GM12878 (cell line): ENCODE data around the gene NUP210L. TPM values are rescaled to one million over a fixed set of nuclear protein-coding genes. Genes with fewer than 3 reads are reported as not detected.
A peak's percentile ranks its signal among the peaks of the same experiment; 100 is the strongest.

Experiments used
- ATAC-seq: fragments of 200-7000 bp; cut with Tn5 transposase; 3 replicates; pipeline ENCODE4 v1.9.1; 2020; ENCODE audit warnings: mild to moderate bottlenecking, moderate library complexity
- BruUV-seq: library from RNA; stranded (reverse); fragments of 400-500 nt; replicated peaks from 2 replicates; lab custom pipeline; 2021; lab: Mats Ljungman, UMichigan
- CTCF ChIA-PET: fragments of 300-600 bp; sonication (Branson Sonifier 250); formaldehyde crosslinking; extraction: SDS; loops from one replicate; lab custom pipeline; 2021; ENCODE audit warnings: inconsistent platforms; lab: Yijun Ruan, JAX
- POLR2A ChIA-PET: fragments of 350-600 bp; formaldehyde crosslinking; extraction: SDS; loops from one replicate; lab custom pipeline; 2021; ENCODE audit warnings: inconsistent platforms; lab: Charles Lee
- RAD21 ChIA-PET: fragments of 300-600 bp; sonication (Branson Sonifier 250); formaldehyde crosslinking; loops from one replicate; lab custom pipeline; 2023; ENCODE audit warnings: antibody characterized with exemption; ENCODE audit not compliant: unreplicated experiment; lab: Charles Lee
- SMC1A ChIA-PET: fragments of 300-600 bp; sonication (Branson Sonifier 250); formaldehyde crosslinking; loops from one replicate; lab custom pipeline; 2023; ENCODE audit not compliant: unreplicated experiment, uncharacterized antibody; lab: Charles Lee
- DNase-seq: peaks from one replicate; pipeline ENCODE4 v3.0.0-alpha.2; 2011; ENCODE audit warnings: low read depth, low spot score
- FAIRE-seq: peaks from 3 replicates; lab custom pipeline; 2011; peaks lifted over from hg19 to GRCh38; lab: Jason Lieb, UNC
- H2AFZ ChIP-seq: 2 replicates; pipeline ENCODE4 v1.6.0; 2011; ENCODE audit warnings: low read depth, low read length, control low read depth; ENCODE audit not compliant: control insufficient read depth
- H3K27ac ChIP-seq: 2 replicates; pipeline ENCODE4 v1.5.1; 2011; ENCODE audit warnings: control low read depth; ENCODE audit not compliant: control insufficient read depth, insufficient read depth
- H3K27me3 ChIP-seq, 2 experiments: replicated peaks in 1 of 2; 2 replicates each; pipeline versions ENCODE4 v1.6.0 to v1.6.1; 2011; ENCODE audit warnings: low read length in 1 of 2; ENCODE audit not compliant: control insufficient read depth in 2 of 2, insufficient read depth in 2 of 2
- H3K36me3 ChIP-seq, 2 experiments: 2 replicates each; pipeline ENCODE4 v1.5.1; 2011; ENCODE audit warnings: low read length in 1 of 2; ENCODE audit not compliant: control insufficient read depth in 2 of 2, insufficient read depth in 2 of 2
- H3K4me1 ChIP-seq: 2 replicates; pipeline ENCODE4 v1.6.1; 2011; ENCODE audit warnings: mild to moderate bottlenecking, low read length, moderate library complexity, mixed read lengths; ENCODE audit not compliant: control insufficient read depth, insufficient read depth
- H3K4me2 ChIP-seq: 2 replicates; pipeline ENCODE4 v1.6.0; 2011; ENCODE audit warnings: control low read depth; ENCODE audit not compliant: control insufficient read depth, insufficient read depth
- H3K4me3 ChIP-seq: fragments of 200-600 bp; sonication (generic); 2 replicates; pipeline ENCODE4 v1.5.1; 2016
- H3K79me2 ChIP-seq: 2 replicates; pipeline ENCODE4 v1.6.0; 2011; ENCODE audit warnings: low read length; ENCODE audit not compliant: control insufficient read depth, insufficient read depth
- H3K9ac ChIP-seq: 2 replicates; pipeline ENCODE4 v1.8.0; 2011; ENCODE audit warnings: low read length, control low read depth, mixed read lengths; ENCODE audit not compliant: control insufficient read depth, insufficient read depth
- H3K9me3 ChIP-seq: replicated peaks from 3 replicates; pipeline ENCODE4 v1.5.1; 2011; ENCODE audit warnings: mild to moderate bottlenecking, low read length; ENCODE audit not compliant: control insufficient read depth, insufficient read depth
- H4K20me1 ChIP-seq: 2 replicates; pipeline ENCODE4 v1.6.0; 2011; ENCODE audit not compliant: control insufficient read depth, insufficient read depth
- ATF2 ChIP-seq: IDR thresholded peaks from 2 replicates; pipeline ENCODE4 v1.6.1; 2012; ENCODE audit warnings: low read length, inconsistent platforms
- ATF7 ChIP-seq: fragments of 450-650 bp; IDR thresholded peaks from 2 replicates; pipeline ENCODE4 v1.6.1; 2016; ENCODE audit warnings: low read depth, mild to moderate bottlenecking
- CHD1 ChIP-seq: IDR thresholded peaks from 2 replicates; pipeline ENCODE4 v1.6.1; 2012; ENCODE audit warnings: low read depth, low read length, improper control_type of control experiment
- DPF2 ChIP-seq: fragments of 450-650 bp; IDR thresholded peaks from 2 replicates; pipeline ENCODE4 v1.6.1; 2017; ENCODE audit warnings: mild to moderate bottlenecking
- HSF1 ChIP-seq: fragments of 150-350 bp; IDR thresholded peaks from 2 replicates; pipeline ENCODE4 v1.6.1; 2014; ENCODE audit warnings: mild to moderate bottlenecking, low read depth, low read length
- PKNOX1 ChIP-seq: fragments of 450-650 bp; IDR thresholded peaks from 2 replicates; pipeline ENCODE4 v1.6.1; 2016; ENCODE audit warnings: mild to moderate bottlenecking
- PML ChIP-seq: IDR thresholded peaks from 2 replicates; pipeline ENCODE4 v1.6.1; 2012; ENCODE audit warnings: low read length, inconsistent platforms
- SIN3A ChIP-seq: IDR thresholded peaks from 2 replicates; pipeline ENCODE4 v1.6.1; 2012; ENCODE audit warnings: low read depth, low read length, improper control_type of control experiment
- SUZ12 ChIP-seq: fragments of 200-600 bp; sonication (generic); IDR thresholded peaks from one replicate; pipeline ENCODE4 v1.6.1; 2018; ENCODE audit warnings: antibody characterized with exemption, mild to moderate bottlenecking; ENCODE audit not compliant: unreplicated experiment
- ZBTB40 ChIP-seq: fragments of 450-650 bp; IDR thresholded peaks from 2 replicates; pipeline ENCODE4 v1.6.1; 2016; ENCODE audit warnings: mild to moderate bottlenecking, moderate library complexity, borderline replicate concordance
- ZNF217 ChIP-seq: fragments of 450-650 bp; IDR thresholded peaks from 2 replicates; pipeline ENCODE4 v1.6.1; 2017; ENCODE audit warnings: antibody characterized with exemption, mild to moderate bottlenecking
- ZNF384 ChIP-seq: IDR thresholded peaks from 2 replicates; pipeline ENCODE4 v1.6.1; 2012; ENCODE audit warnings: low read depth, mild to moderate bottlenecking, low read length, improper control_type of control experiment, borderline replicate concordance
- ZZZ3 ChIP-seq: IDR thresholded peaks from 2 replicates; pipeline ENCODE4 v1.6.1; 2011; ENCODE audit warnings: low read depth; ENCODE audit not compliant: control insufficient read depth, insufficient read length
- WGBS: methylation state at CpG from one replicate; pipeline ENCODE4 v1.1.6; 2016; ENCODE audit warnings: low lambda C conversion rate; ENCODE audit not compliant: insufficient replicate concordance, insufficient coverage; ENCODE audit errors: missing lambda C conversion rate; 5-methylcytosine and 5-hydroxymethylcytosine counted together
- in situ Hi-C: fragments of 300-500 bp; cut with MboI; formaldehyde crosslinking; loops from 9 replicates; pipeline ENCODE4 v1.14.3; 2018; ENCODE audit warnings: mixed read lengths
- intact Hi-C: fragments of 100-400 bp; cut with micrococcal nuclease; formaldehyde crosslinking; loops from one replicate; pipeline ENCODE4 v1.14.2; 2022; ENCODE audit not compliant: unreplicated experiment
- polyA plus RNA-seq, 11 experiments: library from polyadenylated mRNA; depleted of rRNA in 4 of 11; unstranded in 6 of 11; stranded (reverse) in 5 of 11; fragments of >200 nt; fragmentation: Nextera tagmentation in 4 of 11; fragmentation: Illumina TruSeq in 1 of 11; extraction: Ambion mirVana in 4 of 11; extraction: Trizol in 1 of 11; gene quantifications; 1 replicate in 1 of 11; 2 replicates in 10 of 11; pipeline versions ENCODE4 v1.2.1 to v1.2.3, GENCODE V29; 2011 to 2016; ENCODE audit warnings: inconsistent platforms in 2 of 11, missing spikeins in 2 of 11, low read depth in 1 of 11
- total RNA-seq, 4 experiments: library from RNA; depleted of rRNA in 3 of 4; stranded (reverse); fragments of >200 nt in 3 of 4; fragmentation: Illumina TruSeq in 1 of 4; extraction: Trizol in 1 of 4; gene quantifications; 2 replicates each; pipeline versions ENCODE4 v1.2.1 to v1.2.3, GENCODE V29; 2013 to 2021

The NUP210L gene
- total and polyA plus RNA-seq, 10 of the 15 experiments (the other 5 are each of a cell fraction or from before 2014, with no cell fraction given), result 0.04 to 0.08 (median 0.07) TPM; not detected in 7

GRCh38 chr1:153944005-153944826 lies 210.7 kb downstream of the NUP210L start:
- 85% methylated on average over 15 of the region's 15 CpGs for WGBS
- RAD21 ChIA-PET, result interaction anchor here (0.7 to 4.9 kb wide), 17 partner anchors 12 to 1153 kb away, joined by 3 to 55 read pairs (median 11); partner anchors contain the start of genes CREB3L4, CRTC2, GATAD2B and JTB
- Histone ChIP-seq H3K4me3 (peak overlapping the region; percentile 100), H2AFZ (peak overlapping the region; percentile 62; the same call in 1 of the 2 replicates), H3K9ac (peak overlapping the region; percentile 99), H3K36me3 (peaks cover 18 to 21% of the 10 kb centered on the region in 2 experiments; a peak in 3 of 4 replicates), H3K9me3 (no peaks in the 10 kb centered on the region), H3K4me1 (peaks cover 18% of the 10 kb centered on the region), H3K4me2 (peak overlapping the region; percentile 100), H4K20me1 (no peaks in the 10 kb centered on the region), H3K27me3 (no peaks in the 10 kb centered on the region), H3K79me2 (peaks cover 28% of the 10 kb centered on the region), H3K27ac (peak overlapping the region; percentile 95)
- POLR2A ChIA-PET, result interaction anchor here (0.6 to 5.3 kb wide), 17 partner anchors 10 to 188 kb away, joined by 3 to 83 read pairs (median 5); partner anchors contain the start of genes CREB3L4, GATAD2B, JTB and RAB13
- intact Hi-C loops (loop anchor here (2.0 kb wide), 1 partner anchor 21 kb away; the partner anchor contains the start of gene GATAD2B), in situ Hi-C loops (no loop called here)
- DNase-seq (no peak), ATAC-seq (no peak), FAIRE-seq (peak; percentile 74)
- CTCF ChIA-PET, result interaction anchor here (0.6 to 4.8 kb wide), 10 partner anchors 21 to 266 kb away, joined by 3 to 54 read pairs (median 8); partner anchors contain the start of genes CREB3L4, GATAD2B, NPR1 and RAB13
- BruUV-seq, result no TSS peak
- SMC1A ChIA-PET, result interaction anchor here (0.7 to 4.5 kb wide), 20 partner anchors 13 to 272 kb away, joined by 3 to 59 read pairs (median 5); partner anchors contain the start of genes CREB3L4, GATAD2B, RPS27 and SLC39A1
- peak; percentile 69; the same call in 1 of the 2 replicates for TF ChIP-seq ATF2
- TF ChIP-seq SIN3A, result no peak
- no peak for TF ChIP-seq SUZ12
- no peak for TF ChIP-seq ZZZ3
- no peak for TF ChIP-seq ZNF384
- TF ChIP-seq ATF7, result peak; percentile 96
- no peak for TF ChIP-seq PML
- no peak for TF ChIP-seq DPF2
- no peak for TF ChIP-seq ZNF217
- TF ChIP-seq HSF1, result no peak
- TF ChIP-seq ZBTB40, result no peak
- 0 out of 2 replicates have a peak, but pooled peaks have one; percentile 10 for TF ChIP-seq PKNOX1
- no peak for TF ChIP-seq CHD1
